Stimulated activated CD8-positive, alpha-beta memory T cell treated with anti-CD3 and anti-CD28 coated beads, Interleukin-7, amount 100 ng/mL, for 24 hours (primary cell): Measurements from ENCODE around the gene TBC1D8.

Experiments
- DNase-seq: peaks from one replicate; pipeline ENCODE4 v3.0.0-alpha.2; 2020; ENCODE audit warnings: low read depth

The TBC1D8 gene

DNA sequence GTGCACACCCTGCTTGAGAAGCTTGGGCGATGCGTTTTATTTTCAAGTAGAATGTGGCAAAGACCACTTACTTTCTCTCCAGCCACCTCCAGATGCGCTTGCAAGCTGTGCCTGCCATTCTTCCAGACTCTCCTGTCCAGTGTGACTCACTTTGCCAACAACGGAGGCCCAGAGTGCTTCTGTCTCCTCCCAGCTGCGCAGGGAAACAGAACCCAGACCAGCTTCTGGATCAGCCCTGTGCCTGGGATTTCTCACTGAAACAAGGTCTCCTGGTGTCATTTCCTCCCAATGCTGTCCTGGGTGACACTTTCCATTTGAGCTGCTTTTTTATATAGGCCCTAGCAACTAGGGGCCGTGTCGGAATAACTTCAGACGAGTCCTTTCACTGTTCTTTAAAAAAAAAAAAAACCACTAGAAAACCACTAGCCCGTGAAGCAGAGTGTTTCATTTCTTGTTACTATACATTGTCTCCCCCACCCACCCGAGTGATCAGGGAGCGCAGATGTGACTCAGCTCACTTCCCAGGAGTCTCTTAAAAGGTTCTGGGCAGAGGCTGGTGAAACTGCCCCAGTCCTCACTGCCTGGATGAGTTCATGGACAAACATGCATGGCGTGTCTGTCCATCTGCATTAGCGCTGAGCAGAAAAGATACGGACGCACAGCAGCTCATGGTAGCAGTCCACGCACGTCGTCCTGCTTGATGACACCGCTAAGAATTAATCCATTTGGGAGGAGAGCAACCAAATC is 174.4 kb downstream of the TBC1D8 start:
- DNase-seq, result no peak

DNA sequence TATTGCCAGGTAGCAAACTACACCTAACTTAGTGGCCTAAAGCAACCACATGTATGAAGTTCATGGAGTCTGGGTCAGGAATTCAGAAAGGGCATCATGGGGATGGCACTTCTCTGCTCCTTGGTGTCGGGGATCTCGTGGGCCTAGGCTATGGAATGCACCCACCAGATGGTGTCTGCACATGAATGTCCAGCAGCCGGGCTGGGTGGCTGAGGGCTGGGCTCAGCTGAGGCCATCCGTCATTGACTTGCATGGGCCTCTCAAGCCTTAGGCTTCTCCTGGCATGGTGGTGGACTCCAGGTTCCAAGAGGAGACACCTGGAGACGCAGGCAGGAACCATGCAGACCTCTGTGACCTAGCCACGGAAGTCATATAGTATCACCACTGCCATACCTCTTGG is 175.1 kb downstream of the TBC1D8 start:
- no peak for DNase-seq

DNA sequence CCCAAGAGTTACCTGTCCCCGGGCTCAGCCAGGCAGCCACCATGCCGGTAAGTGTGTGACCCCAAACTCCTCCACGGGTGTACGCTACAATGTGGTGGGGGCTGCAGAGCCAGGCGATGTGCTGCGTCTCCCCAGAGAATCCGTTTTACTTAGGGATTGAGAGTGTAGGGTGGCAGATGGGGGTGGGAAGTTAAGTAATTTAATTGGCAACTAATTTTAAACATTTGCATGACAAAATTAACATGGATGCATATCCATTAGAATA is 175.7 kb downstream of the TBC1D8 start:
- no peak for DNase-seq

- DNase-seq, result no peak
Observed at GRCh38 chr2:100974712-100975520, 176.3 kb downstream of the TBC1D8 start.

- no peak for DNase-seq
Observed at GRCh38 chr2:100972452-100972851, 178.7 kb downstream of the TBC1D8 start.

GRCh38 chr2:100971221-100971620 is 180.0 kb downstream of the TBC1D8 start:
- DNase-seq, result no peak

- no peak for DNase-seq
Observed at GRCh38 chr2:100969998-100970397, 181.2 kb downstream of the TBC1D8 start.

DNA sequence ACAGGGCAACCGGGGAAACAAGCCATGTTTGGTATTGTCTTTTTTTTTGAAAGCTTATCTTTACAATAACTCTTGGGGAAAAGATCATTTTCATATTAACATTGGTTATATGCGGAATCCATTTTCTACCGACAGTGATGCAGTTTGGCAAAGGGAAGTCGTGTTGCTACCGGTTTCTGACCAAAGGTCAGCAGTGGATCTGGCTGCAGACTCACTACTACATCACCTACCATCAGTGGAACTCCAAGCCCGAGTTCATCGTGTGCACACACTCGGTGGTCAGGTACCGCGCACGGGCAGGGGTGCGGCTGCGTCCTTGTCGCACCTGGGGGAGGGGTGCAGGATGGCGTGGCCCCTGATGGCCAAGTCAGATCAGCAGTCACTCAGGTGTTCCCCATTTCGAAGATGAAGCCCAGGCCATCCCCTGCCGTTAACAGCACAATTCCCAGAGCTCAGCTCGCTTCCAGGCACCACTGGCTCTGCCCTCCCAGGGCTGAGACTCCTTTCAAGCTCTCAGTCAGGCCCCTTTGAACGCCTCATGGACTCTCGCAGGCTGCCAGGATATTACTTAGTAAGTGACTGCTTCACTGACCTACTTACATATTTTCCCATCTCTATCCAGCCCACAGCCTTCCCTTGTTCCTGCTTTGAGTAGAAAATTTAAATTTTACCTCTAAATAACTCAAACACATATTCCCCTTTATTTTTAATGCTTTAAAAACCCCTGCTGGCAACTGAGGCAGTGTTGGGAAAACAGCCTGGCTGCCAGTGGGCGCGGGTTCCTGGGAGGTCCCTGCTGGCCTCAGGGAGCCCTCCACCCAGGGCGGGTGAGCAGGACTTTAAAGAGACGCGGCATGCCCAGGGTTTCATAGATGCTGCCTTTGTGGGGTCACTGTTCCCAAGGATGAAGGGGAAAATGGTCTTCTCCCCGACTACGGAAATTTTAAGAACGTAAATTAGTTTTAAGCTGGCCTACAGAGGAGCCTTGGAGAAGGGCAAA is 182.7 kb downstream of the TBC1D8 start:
- no peak for DNase-seq

DNA sequence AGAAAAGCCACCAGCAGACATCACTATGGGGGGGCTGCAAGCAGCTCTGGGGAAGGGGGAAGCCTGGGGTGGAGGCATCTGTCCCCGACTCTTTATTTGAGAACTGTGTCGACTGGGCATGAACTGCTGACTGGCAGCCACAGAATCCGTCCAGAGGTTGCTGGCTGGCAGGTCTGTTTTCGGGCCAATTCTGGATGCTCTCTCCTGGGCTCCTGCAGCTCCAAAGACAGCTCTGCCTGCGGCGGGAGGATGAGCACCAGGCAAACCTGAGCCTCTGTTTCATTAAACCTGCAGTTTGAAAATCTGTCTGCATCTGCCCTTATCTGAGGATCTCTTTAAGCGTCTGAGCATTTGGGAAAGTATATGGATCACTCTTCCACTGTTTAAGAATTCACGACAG is 183.5 kb downstream of the TBC1D8 start:
- no peak for DNase-seq

DNA sequence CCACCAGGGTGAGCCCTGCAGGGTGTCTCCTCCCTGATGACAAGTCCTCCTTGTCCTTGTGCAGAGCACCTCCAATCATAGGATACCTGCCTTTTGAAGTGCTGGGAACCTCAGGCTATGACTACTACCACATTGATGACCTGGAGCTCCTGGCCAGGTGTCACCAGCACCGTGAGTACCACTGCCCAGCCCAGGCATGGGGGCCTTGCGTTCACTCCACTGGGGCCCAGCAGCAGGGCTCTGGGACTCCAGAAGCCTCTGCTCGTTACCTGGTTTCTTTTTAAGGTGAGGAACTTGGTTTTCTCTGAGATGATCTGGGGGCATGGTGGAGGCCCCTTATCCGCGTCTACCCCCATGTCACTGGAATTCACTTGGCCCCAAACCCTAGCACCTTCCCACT is 185.6 kb downstream of the TBC1D8 start:
- DNase-seq, result no peak

GRCh38 chr2:100964681-100965169 is 186.5 kb downstream of the TBC1D8 start:
- DNase-seq, result no peak

GRCh38 chr2:100964222-100964621 is 187.0 kb downstream of the TBC1D8 start:
- no peak for DNase-seq

GRCh38 chr2:100963026-100963375 is 188.2 kb downstream of the TBC1D8 start:
- DNase-seq, result no peak

DNA sequence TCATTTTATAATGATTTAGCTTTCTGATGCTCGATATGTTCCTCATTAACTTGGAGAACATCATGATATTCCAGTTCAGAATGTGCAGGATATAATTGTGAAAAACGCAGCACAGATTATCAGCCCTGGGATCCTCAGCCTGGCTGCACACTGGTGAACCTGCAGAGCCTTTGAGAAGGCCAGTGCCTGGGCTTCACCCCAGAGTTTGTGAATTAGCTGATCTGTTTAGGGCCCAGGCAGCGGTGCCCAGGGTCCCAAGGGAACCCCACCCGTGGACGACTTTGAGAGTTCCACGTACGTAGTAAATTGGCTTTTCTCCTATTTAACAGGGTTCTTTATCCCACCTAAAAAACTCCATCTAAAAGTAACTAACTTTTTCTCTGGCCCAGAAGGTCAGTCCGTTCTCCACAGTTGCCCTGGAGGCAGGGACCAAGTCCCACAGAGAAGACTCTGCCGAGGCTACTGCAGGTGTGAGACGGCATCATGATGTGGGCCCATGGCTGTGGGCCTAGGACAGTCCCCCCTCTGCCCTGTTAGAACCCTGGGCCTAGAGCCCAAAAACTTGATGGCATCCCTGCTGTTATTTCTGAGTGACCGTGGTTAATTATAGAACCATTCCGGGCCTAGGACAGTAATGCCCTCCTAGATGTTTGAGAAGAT is 188.7 kb downstream of the TBC1D8 start:
- no peak for DNase-seq

- no peak for DNase-seq
Observed at GRCh38 chr2:100960688-100961087, 190.5 kb downstream of the TBC1D8 start.

- DNase-seq, result no peak
Observed at GRCh38 chr2:100959225-100959880, 191.8 kb downstream of the TBC1D8 start.

GRCh38 chr2:100957996-100958653 is 193.1 kb downstream of the TBC1D8 start:
- no peak for DNase-seq
